ENCODE results near the gene USP25.
A peak's percentile ranks its signal among the peaks of the same experiment; 100 is the strongest.
"Not testable (repeated sequence)": the region's sequence is repeated elsewhere in the genome, so short reads cannot be mapped to it uniquely, and the experiment has no call there.

USP25 gene

GRCh38 chr21:15732290-15732995, 2.7 kb downstream of the USP25 start:
- DNase-seq (ENCODE audit: low read depth): peak; percentile 43

- DNase-seq (ENCODE audit: low read depth): no peak
Measured at GRCh38 chr21:15732996-15733329, 3.2 kb downstream of the USP25 start.

GRCh38 chr21:15735409-15735808, 5.6 kb downstream of the USP25 start:
- no peak for DNase-seq (ENCODE audit: low read depth)

GRCh38 chr21:15735931-15736330, 6.1 kb downstream of the USP25 start:
- not testable (repeated sequence) for DNase-seq (ENCODE audit: low read depth)

GRCh38 chr21:15738779-15739178, 9.0 kb downstream of the USP25 start:
- not testable (repeated sequence) for DNase-seq (ENCODE audit: low read depth)

- DNase-seq (ENCODE audit: low read depth): no peak
Measured at GRCh38 chr21:15740383-15740782, 10.6 kb downstream of the USP25 start.

GRCh38 chr21:15741510-15741909, 11.7 kb downstream of the USP25 start:
- DNase-seq (ENCODE audit: low read depth): peak; percentile 56

GRCh38 chr21:15742052-15742670, 12.4 kb downstream of the USP25 start:
- no peak for DNase-seq (ENCODE audit: low read depth)

- no peak for DNase-seq (ENCODE audit: low read depth)
Measured at GRCh38 chr21:15742694-15743093, 12.9 kb downstream of the USP25 start.

GRCh38 chr21:15743593-15743992, 13.8 kb downstream of the USP25 start:
- no peak for DNase-seq (ENCODE audit: low read depth)

GRCh38 chr21:15744926-15745325, 15.1 kb downstream of the USP25 start:
- DNase-seq (ENCODE audit: low read depth): no peak

GRCh38 chr21:15748586-15748985, 18.8 kb downstream of the USP25 start:
- DNase-seq (ENCODE audit: low read depth): no peak

GRCh38 chr21:15749082-15749860, 19.5 kb downstream of the USP25 start:
- no peak for DNase-seq (ENCODE audit: low read depth)

- no peak for DNase-seq (ENCODE audit: low read depth)
Measured at GRCh38 chr21:15749861-15750159, 20.0 kb downstream of the USP25 start.

GRCh38 chr21:15751037-15751436, 21.3 kb downstream of the USP25 start:
- no peak for DNase-seq (ENCODE audit: low read depth)

- DNase-seq (ENCODE audit: low read depth): no peak
Measured at GRCh38 chr21:15751546-15751945, 21.8 kb downstream of the USP25 start.

- no peak for DNase-seq (ENCODE audit: low read depth)
Measured at GRCh38 chr21:15752763-15753407, 23.1 kb downstream of the USP25 start.

- DNase-seq (ENCODE audit: low read depth): no peak
Measured at GRCh38 chr21:15753741-15754140, 24.0 kb downstream of the USP25 start.

- DNase-seq (ENCODE audit: low read depth): peak; percentile 73
Measured at GRCh38 chr21:15754640-15755039, 24.9 kb downstream of the USP25 start.

GRCh38 chr21:15755125-15755524, 25.3 kb downstream of the USP25 start:
- DNase-seq (ENCODE audit: low read depth): peak; percentile 24

GRCh38 chr21:15759469-15759868, 29.7 kb downstream of the USP25 start:
- DNase-seq (ENCODE audit: low read depth): no peak

GRCh38 chr21:15761507-15762100, 31.8 kb downstream of the USP25 start:
- no peak for DNase-seq (ENCODE audit: low read depth)

GRCh38 chr21:15763359-15763758, 33.6 kb downstream of the USP25 start:
- no peak for DNase-seq (ENCODE audit: low read depth)

Data from ELR (cell line).